Measurements from ENCODE around the gene UNC5CL.

DNA sequence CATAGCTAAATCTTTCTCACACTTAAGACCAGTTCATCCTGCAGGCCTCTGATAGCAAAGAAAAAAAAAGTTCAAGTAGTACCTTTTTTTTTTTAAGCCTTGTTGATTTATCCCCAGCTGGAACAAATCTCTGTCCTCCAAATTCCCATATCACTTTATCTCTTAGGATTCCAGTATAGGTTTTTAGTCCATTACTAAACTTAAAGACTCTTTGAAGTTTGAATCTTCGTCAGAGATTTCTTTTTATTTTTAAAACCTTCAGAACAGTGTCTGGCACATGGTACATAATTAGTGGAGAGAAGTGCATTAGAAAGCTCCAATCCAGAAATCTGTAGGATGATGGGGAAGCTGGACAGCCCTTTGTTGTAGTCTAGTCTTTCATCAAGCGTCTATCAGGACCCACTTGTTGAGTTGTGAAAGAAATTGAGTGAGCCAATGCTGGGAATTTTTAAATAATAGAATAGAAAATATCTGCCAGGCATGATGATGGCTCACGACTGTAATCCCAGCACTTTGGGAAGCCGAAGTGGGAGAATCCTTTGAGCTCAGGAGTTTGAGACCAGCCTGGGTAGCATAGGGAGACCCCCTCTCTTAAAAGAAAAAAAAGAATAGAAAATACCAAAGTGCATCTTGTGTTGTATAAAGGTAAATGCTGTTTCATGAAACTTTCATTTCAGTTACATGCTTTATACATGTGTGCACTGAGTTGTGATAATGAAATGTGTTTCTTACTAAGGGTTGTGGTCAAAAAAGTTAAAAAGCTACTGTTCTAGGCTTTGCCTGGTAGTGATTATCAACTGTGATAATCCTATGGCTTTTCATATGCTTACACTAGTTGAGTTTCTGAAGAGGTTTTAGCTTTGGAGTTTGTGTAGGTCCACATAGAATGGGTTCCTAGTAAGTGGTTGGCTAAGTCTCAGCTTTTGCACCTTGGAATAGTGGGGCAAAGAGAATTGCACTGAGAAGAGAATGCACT is 36.9 kb upstream of the UNC5CL start:
- TF ChIP-seq POLR2A (IDR thresholded peaks at IDR 0.05), result no peak
- TF ChIP-seq, protein P1, sequence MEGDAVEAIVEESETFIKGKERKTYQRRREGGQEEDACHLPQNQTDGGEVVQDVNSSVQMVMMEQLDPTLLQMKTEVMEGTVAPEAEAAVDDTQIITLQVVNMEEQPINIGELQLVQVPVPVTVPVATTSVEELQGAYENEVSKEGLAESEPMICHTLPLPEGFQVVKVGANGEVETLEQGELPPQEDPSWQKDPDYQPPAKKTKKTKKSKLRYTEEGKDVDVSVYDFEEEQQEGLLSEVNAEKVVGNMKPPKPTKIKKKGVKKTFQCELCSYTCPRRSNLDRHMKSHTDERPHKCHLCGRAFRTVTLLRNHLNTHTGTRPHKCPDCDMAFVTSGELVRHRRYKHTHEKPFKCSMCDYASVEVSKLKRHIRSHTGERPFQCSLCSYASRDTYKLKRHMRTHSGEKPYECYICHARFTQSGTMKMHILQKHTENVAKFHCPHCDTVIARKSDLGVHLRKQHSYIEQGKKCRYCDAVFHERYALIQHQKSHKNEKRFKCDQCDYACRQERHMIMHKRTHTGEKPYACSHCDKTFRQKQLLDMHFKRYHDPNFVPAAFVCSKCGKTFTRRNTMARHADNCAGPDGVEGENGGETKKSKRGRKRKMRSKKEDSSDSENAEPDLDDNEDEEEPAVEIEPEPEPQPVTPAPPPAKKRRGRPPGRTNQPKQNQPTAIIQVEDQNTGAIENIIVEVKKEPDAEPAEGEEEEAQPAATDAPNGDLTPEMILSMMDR (IDR thresholded peaks at IDR 0.05), result no peak
- TF ChIP-seq EP300 (IDR thresholded peaks at IDR 0.05), result no peak
